ENCODE measurements around the gene TMA16. TPM values are rescaled to one million over a fixed set of nuclear protein-coding genes. Genes with fewer than 3 reads are reported as not detected.

Gene TMA16
- total RNA-seq, 1 experiment from 2014 or later, result 43.8 TPM

- DNase-seq (ENCODE audit: low read depth), result no peak
- in situ Hi-C loops (cut with HindIII; ENCODE audit: low pct_unique_long_range_greater_than_20kb, low sequenced_read_pairs), result no loop called here
These were observed 56.4 kb downstream of the TMA16 start for GRCh38 chr4:163550869-163551267.

DNA sequence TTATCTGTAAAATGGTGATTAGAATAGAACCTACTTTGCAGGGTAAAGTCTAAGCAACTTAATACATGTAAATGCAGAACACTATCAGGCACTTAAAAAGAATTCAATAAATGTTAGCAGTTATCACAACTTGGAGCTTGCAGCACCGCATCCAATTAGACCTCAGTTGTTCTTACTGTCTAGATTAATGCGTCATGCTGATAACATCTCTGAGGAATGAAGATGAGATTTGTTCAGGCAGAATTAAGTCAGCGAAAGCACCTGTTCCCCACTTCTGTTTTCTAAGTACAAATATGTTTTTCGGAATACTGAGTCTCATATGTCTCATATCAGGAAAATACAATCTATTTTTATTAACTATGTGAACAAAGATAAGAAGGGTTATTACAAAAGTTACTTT, 58.7 kb downstream of the TMA16 start:
- no peak for DNase-seq (ENCODE audit: low read depth)
- in situ Hi-C loops (cut with HindIII; ENCODE audit: low pct_unique_long_range_greater_than_20kb, low sequenced_read_pairs), result no loop called here

- in situ Hi-C loops (cut with HindIII; ENCODE audit: low pct_unique_long_range_greater_than_20kb, low sequenced_read_pairs), result no loop called here
- DNase-seq (ENCODE audit: low read depth), result no peak
These were observed 60.5 kb downstream of the TMA16 start for GRCh38 chr4:163554870-163555465.

DNA sequence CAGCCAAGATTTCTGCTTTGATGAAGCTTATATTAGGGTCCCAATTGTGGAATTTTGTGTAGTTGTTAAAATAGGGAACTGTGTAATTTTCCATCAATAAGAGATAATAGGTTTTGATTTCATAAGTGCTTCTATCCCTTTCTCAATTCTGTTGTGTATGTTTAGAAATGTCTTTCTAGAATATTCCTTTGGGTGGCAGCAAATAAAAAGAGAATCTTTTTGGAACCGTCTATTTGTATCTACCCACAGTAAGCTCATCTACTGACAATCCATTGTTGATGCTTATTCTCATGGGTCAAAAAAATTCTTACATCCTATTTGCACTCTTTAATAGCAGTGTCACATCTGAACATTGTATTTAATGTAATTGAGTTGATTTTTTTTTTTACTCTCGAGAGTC, 61.7 kb downstream of the TMA16 start:
- in situ Hi-C loops (cut with HindIII; ENCODE audit: low pct_unique_long_range_greater_than_20kb, low sequenced_read_pairs), result no loop called here
- no peak for DNase-seq (ENCODE audit: low read depth)

DNA sequence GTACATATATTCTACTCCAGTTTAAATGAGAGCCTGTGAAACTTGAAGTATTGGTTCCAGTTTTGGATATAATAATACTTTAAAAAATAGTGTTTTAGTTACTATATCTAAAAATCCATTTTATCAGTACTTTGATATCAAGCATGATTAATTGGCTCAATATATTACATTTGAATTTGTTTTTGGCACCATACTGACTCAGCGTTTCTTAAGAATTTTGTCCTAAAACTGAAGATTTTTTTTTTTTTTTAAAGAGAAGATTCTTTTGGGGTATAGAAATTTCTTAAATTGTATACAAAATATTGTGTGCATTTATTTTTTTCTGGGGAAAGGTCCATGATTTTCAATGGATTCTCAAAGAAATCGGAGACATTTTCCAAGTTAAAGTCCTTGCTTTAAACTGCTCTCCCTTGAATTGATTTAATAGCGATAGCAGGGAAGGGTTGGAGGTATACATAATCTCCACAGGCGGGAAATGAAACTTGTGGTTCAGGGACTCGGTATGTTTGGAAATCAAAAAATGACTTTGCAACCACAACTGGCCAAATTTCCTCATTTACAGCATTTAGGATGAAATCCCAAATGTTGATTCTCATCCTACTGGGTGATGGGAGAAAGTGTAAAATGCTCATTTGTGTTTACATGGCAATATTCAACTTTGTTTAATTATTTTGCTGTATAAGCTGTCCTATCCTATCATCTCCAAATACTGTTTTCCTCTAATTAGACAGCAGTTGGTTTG, 62.3 kb downstream of the TMA16 start:
- no peak for DNase-seq (ENCODE audit: low read depth)
- in situ Hi-C loops (cut with HindIII; ENCODE audit: low pct_unique_long_range_greater_than_20kb, low sequenced_read_pairs), result no loop called here

DNA sequence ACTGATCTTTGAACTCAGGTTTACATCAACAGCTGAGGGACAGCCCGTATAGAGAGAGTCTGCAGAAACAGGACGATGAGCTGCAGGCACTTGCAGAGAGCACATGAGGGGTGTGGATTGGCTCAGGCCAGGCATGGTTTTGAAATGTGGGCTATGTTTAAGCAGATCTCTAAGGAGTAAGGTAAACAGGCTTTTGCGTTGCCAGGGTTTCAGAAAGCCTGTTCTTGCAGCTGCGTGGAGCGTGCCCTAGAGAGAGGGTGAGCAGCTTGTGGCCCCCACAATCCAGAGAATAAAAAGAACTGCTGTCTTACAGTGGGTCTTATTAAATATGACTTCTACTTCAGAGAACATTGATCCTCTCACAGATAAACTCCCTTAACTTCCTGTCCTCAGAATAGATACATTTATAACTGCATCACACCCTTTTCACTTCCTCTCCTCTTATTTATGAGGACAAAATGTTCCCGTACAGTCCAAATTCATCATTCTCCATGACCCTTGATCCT, 64.1 kb downstream of the TMA16 start:
- DNase-seq (ENCODE audit: low read depth), result no peak
- in situ Hi-C loops (cut with HindIII; ENCODE audit: low pct_unique_long_range_greater_than_20kb, low sequenced_read_pairs), result no loop called here

DNA sequence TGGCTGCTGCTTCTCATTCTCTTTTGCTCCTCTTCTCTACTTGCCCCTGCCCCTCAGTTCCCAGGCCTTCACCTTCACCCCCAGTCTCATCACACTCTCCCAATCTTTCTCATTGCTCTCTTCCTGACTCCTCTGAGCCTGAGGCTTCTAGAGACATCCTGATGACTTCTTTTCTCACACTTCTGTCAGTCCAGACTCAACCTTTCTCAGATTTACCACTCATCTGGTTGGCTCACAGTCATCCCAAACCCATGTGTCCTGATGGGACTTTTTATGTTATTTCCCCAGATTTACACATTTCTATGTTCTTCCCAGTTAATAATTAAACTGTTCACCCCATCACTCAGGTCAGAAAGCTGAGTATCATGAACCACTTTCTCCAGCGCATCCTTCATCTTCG, 68.0 kb downstream of the TMA16 start:
- in situ Hi-C loops (cut with HindIII; ENCODE audit: low pct_unique_long_range_greater_than_20kb, low sequenced_read_pairs), result no loop called here

DNA sequence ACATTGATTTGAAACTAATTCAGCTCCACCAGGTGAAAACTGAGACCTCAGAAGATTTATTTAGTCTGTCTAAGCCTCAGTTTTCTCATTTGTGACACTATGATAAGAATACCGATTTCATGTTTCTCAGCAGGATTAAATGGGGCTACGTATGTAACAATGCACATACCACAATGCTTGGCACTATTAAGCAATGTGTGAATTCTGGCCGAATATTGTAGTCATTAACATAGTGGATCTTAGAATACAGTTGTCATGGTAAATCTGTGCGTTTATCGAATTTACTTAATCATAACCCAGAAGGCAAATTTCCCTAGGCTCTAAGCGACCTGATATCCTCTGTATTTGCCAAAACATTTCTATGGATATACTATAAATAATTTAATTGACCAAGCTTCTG, 69.1 kb downstream of the TMA16 start:
- in situ Hi-C loops (cut with HindIII; ENCODE audit: low pct_unique_long_range_greater_than_20kb, low sequenced_read_pairs), result no loop called here
- no peak for DNase-seq (ENCODE audit: low read depth)

More for the DNA sequence above, 68.0 kb downstream of the TMA16 start:
- no peak for DNase-seq (ENCODE audit: low read depth)

DNA sequence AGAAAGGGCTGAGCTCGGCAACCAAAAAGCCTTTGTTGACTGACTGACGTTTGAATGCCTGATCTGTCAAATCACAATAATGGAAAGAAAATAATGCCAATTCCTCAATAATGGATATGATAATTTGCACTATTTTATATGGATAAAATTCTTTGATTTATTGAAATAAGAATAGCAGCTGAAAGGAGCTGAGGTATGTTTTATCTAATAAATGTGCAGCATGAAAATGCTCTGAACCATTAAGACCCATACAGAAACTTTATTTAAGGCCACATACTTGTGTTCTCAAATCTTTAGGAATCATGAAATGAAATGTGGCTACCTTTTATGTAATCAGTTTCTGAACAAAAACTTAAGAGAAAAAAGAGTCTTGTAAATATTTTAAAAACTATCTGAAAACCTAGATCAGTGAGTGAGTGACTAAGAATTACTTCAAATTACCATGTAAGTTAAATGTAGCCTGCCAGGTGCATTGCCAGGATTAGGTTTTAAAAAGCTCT, 69.8 kb downstream of the TMA16 start:
- in situ Hi-C loops (cut with HindIII; ENCODE audit: low pct_unique_long_range_greater_than_20kb, low sequenced_read_pairs), result no loop called here

DNA sequence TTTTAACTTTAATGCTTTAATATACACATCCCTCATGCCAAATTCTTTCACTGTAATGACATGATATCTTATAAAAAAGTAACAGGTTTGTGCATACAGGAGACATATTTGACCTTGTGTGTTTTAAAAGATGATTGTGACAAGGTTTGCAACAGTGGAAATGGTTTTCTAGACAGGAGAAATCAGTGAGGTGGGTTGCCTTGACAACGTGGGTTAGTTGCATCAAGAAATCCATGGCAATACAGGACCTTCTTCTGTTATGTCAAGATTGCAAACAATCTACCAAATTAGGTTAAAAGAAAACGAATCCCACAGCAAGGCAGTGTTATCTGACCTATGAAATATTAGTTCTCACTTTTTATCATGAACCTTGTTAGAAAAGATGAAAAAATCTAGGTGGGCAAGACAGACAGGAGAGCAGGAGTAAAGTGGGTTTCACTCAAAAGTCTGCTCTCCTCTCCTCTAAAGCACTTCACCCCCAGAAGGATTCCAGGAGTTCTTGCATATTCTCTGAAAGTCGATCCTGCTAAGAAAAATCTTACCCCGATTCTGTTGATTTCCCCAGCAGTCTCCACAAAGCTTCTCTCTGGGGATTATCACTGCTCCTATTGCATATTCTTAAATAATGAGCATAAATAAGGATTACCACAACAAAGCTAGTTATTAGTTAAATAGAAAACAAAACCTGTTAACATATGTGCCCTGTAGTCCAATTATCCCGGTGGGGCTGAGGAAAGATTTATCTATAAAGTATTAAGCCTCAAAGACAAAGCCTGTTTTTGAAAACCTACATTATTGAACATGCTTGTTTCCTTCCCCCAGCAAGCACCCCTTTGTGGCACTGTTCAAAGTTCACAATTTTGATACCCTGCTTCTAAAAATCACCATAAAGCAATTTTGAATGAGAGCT, 71.0 kb downstream of the TMA16 start:
- no peak for DNase-seq (ENCODE audit: low read depth)
- in situ Hi-C loops (cut with HindIII; ENCODE audit: low pct_unique_long_range_greater_than_20kb, low sequenced_read_pairs), result no loop called here

More for the DNA sequence above, 69.8 kb downstream of the TMA16 start:
- no peak for DNase-seq (ENCODE audit: low read depth)

- DNase-seq (ENCODE audit: low read depth), result no peak
- in situ Hi-C loops (cut with HindIII; ENCODE audit: low pct_unique_long_range_greater_than_20kb, low sequenced_read_pairs), result no loop called here
These were observed 71.8 kb downstream of the TMA16 start for GRCh38 chr4:163566257-163566796.

- in situ Hi-C loops (cut with HindIII; ENCODE audit: low pct_unique_long_range_greater_than_20kb, low sequenced_read_pairs), result no loop called here
- DNase-seq (ENCODE audit: low read depth), result no peak
These were observed 74.4 kb downstream of the TMA16 start for GRCh38 chr4:163568843-163569242.

Other genes starting within 250 kb of the TMA16 start
- gene NPY1R, start 162.1 kb upstream of the TMA16 start, total RNA-seq (2014; rRNA removed; shearing (Covaris generic); ENCODE audit: low replicate concordance), result 11.8 and 16.6 TPM in 2 replicates
- gene NPY5R, start 150.8 kb upstream of the TMA16 start, total RNA-seq (2014; rRNA removed; shearing (Covaris generic); ENCODE audit: low replicate concordance), result 0.24 TPM in 1 of 2 replicates, not detected in the other
- not detected in 2 replicates for gene TKTL2, start 20.9 kb upstream of the TMA16 start, total RNA-seq (2014; rRNA removed; shearing (Covaris generic); ENCODE audit: low replicate concordance)